GM12878 (cell line): ENCODE data around the gene AKAP11. TPM values are rescaled to one million over a fixed set of nuclear protein-coding genes. Genes with fewer than 3 reads are reported as not detected.

ENCODE experiments used
- EED ChIP-seq: sonication (generic); IDR thresholded peaks from 2 replicates; pipeline ENCODE4 v1.6.1; 2016; ENCODE audit warnings: antibody characterized with exemption, low read depth
- MTA2 ChIP-seq: fragments of 450-650 bp; IDR thresholded peaks from 2 replicates; pipeline ENCODE4 v1.6.1; 2016; ENCODE audit warnings: low read depth, mild to moderate bottlenecking, moderate library complexity
- MYC ChIP-seq: IDR thresholded peaks from 2 replicates; pipeline ENCODE4 v1.6.1; 2011; ENCODE audit warnings: mild to moderate bottlenecking, low read length, moderate library complexity, inconsistent platforms; ENCODE audit not compliant: insufficient read depth, insufficient replicate concordance, insufficient read length, severe bottlenecking
- NFIC ChIP-seq: IDR thresholded peaks from 2 replicates; pipeline ENCODE4 v1.6.1; 2012; ENCODE audit warnings: low read depth, mild to moderate bottlenecking, inconsistent platforms, low read length, moderate library complexity
- RBBP5 ChIP-seq: fragments of 200-600 bp; sonication (generic); conservative IDR thresholded peaks from 2 replicates; pipeline ENCODE4 v1.6.1; 2016
- SIX5 ChIP-seq: IDR thresholded peaks from 2 replicates; pipeline ENCODE4 v1.6.1; 2011; ENCODE audit warnings: mild to moderate bottlenecking, low read depth, low read length, moderate library complexity; ENCODE audit not compliant: severe bottlenecking
- SMAD1 ChIP-seq: fragments of 450-650 bp; IDR thresholded peaks from 2 replicates; pipeline ENCODE4 v1.6.1; 2018; ENCODE audit warnings: mild to moderate bottlenecking, low read depth; ENCODE audit not compliant: partially characterized antibody
- polyA plus RNA-seq, 11 experiments: library from polyadenylated mRNA; depleted of rRNA in 4 of 11; unstranded in 6 of 11; stranded (reverse) in 5 of 11; fragments of >200 nt; fragmentation: Nextera tagmentation in 4 of 11; fragmentation: Illumina TruSeq in 1 of 11; extraction: Ambion mirVana in 4 of 11; extraction: Trizol in 1 of 11; gene quantifications; 1 replicate in 1 of 11; 2 replicates in 10 of 11; pipeline versions ENCODE4 v1.2.1 to v1.2.3, GENCODE V29; 2011 to 2016; ENCODE audit warnings: inconsistent platforms in 2 of 11, missing spikeins in 2 of 11, low read depth in 1 of 11
- total RNA-seq, 4 experiments: library from RNA; depleted of rRNA in 3 of 4; stranded (reverse); fragments of >200 nt in 3 of 4; fragmentation: Illumina TruSeq in 1 of 4; extraction: Trizol in 1 of 4; gene quantifications; 2 replicates each; pipeline versions ENCODE4 v1.2.1 to v1.2.3, GENCODE V29; 2013 to 2021
- TF ChIP-seq, protein P1 (sequence below): fragments of 150-350 bp; IDR thresholded peaks from 2 replicates; pipeline ENCODE4 v1.6.1; 2016; ENCODE audit warnings: low read depth, low read length
- TF ChIP-seq, protein P2 (sequence below): fragments of 150-350 bp; IDR thresholded peaks from 2 replicates; pipeline ENCODE4 v1.6.1; 2014; ENCODE audit warnings: mild to moderate bottlenecking, low read depth, low read length

Gene AKAP11
- total and polyA plus RNA-seq, 10 of the 15 experiments (the other 5 are each of a cell fraction or from before 2014, with no cell fraction given) = 4.8 to 36.8 (median 17.9) TPM

DNA sequence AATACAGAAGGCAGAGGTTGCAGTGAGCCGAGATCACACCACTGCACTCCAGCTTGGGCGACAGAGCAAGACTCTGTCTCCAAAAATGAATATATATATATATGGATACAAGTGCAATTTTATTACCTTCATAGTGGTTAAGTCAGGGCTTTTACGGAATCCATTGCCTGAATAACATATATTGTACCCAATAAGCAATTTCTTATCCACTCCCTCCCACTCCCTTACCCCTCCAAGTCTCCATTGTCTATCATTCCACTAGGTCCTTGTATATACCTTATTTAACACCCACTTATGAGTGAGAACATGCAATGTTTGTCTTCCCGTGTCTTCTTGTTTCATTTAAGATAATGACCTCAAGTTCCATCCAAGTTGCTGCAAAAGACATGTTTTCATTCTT lies 48.3 kb upstream of the AKAP11 start (continued):
- TF ChIP-seq RBBP5 (no peak), EED (no peak), SIX5 (no peak), MYC (no peak), NFIC (no peak), SMAD1 (no peak), MTA2 (no peak)
- TF ChIP-seq, protein P1, sequence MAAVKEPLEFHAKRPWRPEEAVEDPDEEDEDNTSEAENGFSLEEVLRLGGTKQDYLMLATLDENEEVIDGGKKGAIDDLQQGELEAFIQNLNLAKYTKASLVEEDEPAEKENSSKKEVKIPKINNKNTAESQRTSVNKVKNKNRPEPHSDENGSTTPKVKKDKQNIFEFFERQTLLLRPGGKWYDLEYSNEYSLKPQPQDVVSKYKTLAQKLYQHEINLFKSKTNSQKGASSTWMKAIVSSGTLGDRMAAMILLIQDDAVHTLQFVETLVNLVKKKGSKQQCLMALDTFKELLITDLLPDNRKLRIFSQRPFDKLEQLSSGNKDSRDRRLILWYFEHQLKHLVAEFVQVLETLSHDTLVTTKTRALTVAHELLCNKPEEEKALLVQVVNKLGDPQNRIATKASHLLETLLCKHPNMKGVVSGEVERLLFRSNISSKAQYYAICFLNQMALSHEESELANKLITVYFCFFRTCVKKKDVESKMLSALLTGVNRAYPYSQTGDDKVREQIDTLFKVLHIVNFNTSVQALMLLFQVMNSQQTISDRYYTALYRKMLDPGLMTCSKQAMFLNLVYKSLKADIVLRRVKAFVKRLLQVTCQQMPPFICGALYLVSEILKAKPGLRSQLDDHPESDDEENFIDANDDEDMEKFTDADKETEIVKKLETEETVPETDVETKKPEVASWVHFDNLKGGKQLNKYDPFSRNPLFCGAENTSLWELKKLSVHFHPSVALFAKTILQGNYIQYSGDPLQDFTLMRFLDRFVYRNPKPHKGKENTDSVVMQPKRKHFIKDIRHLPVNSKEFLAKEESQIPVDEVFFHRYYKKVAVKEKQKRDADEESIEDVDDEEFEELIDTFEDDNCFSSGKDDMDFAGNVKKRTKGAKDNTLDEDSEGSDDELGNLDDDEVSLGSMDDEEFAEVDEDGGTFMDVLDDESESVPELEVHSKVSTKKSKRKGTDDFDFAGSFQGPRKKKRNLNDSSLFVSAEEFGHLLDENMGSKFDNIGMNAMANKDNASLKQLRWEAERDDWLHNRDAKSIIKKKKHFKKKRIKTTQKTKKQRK = no peak
- TF ChIP-seq, protein P2, sequence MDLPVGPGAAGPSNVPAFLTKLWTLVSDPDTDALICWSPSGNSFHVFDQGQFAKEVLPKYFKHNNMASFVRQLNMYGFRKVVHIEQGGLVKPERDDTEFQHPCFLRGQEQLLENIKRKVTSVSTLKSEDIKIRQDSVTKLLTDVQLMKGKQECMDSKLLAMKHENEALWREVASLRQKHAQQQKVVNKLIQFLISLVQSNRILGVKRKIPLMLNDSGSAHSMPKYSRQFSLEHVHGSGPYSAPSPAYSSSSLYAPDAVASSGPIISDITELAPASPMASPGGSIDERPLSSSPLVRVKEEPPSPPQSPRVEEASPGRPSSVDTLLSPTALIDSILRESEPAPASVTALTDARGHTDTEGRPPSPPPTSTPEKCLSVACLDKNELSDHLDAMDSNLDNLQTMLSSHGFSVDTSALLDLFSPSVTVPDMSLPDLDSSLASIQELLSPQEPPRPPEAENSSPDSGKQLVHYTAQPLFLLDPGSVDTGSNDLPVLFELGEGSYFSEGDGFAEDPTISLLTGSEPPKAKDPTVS = no peak
- TF ChIP-seq, all 136 proteins: peak for 0
